Endothelial cell of umbilical vein (primary cell): ENCODE results near the gene ETNK1. TPM values are rescaled to one million over a fixed set of nuclear protein-coding genes. Genes with fewer than 3 reads are reported as not detected.

ENCODE experiments used
- BruUV-seq: library from RNA; stranded (reverse); fragments of 400-500 nt; replicated peaks from 2 replicates; lab custom pipeline; 2021; lab: Mats Ljungman, UMichigan
- CTCF ChIA-PET: fragments of 300-600, 350-600 bp; sonication (Branson Sonifier 250); formaldehyde crosslinking; loops from one replicate; lab custom pipeline; 2021; ENCODE audit warnings: antibody characterized with exemption, inconsistent platforms; lab: Charles Lee
- POLR2A ChIA-PET: fragments of 300-600, 350-600 bp; sonication (Branson Sonifier 250); formaldehyde crosslinking; loops from one replicate; lab custom pipeline; 2021; ENCODE audit warnings: antibody characterized with exemption, inconsistent platforms; lab: Charles Lee
- DNase-seq: peaks from one replicate; pipeline ENCODE4 v3.0.0-alpha.2; 2011; ENCODE audit warnings: low read depth, low spot score
- FAIRE-seq: peaks from 2 replicates; lab custom pipeline; 2011; peaks lifted over from hg19 to GRCh38; lab: Jason Lieb, UNC
- H2AFZ ChIP-seq: 2 replicates; pipeline ENCODE4 v1.6.0; 2012; ENCODE audit warnings: low read depth, low read length, control low read depth, inconsistent platforms
- H3K27ac ChIP-seq: 2 replicates; pipeline ENCODE4 v1.5.1; 2011; ENCODE audit warnings: low read depth, mild to moderate bottlenecking, control low read depth, low read length, moderate library complexity; ENCODE audit not compliant: insufficient read depth
- H3K27me3 ChIP-seq, 2 experiments: 2 replicates each; pipeline versions ENCODE4 v1.6.0 to v1.6.1; 2011; ENCODE audit warnings: low read length in 2 of 2, mixed read lengths in 1 of 2; ENCODE audit not compliant: control insufficient read depth in 2 of 2, insufficient read depth in 2 of 2
- H3K36me3 ChIP-seq, 2 experiments: 2 replicates in 1 of 2; 3 replicates in 1 of 2; pipeline ENCODE4 v1.5.1; 2011; ENCODE audit warnings: low read length in 2 of 2, mild to moderate bottlenecking in 1 of 2, moderate library complexity in 1 of 2; ENCODE audit not compliant: control insufficient read depth in 2 of 2, insufficient read depth in 2 of 2; ENCODE audit errors: extremely low read depth in 1 of 2
- H3K4me1 ChIP-seq: 3 replicates; pipeline ENCODE4 v1.5.1; 2011; ENCODE audit warnings: mild to moderate bottlenecking, low read length; ENCODE audit not compliant: control insufficient read depth, insufficient read depth; ENCODE audit errors: extremely low read depth
- H3K4me2 ChIP-seq: 2 replicates; pipeline ENCODE4 v1.6.1; 2011; ENCODE audit warnings: low read length, control low read depth, mixed read lengths; ENCODE audit not compliant: insufficient read depth
- H3K4me3 ChIP-seq, 3 experiments: fragments of 200-600 bp in 1 of 3; sonication (generic), shearing (Covaris generic) in 1 of 3; replicated peaks in 1 of 3; 2 replicates each; pipeline ENCODE4 v1.5.1; 2011 to 2016; ENCODE audit warnings: control low read depth in 3 of 3, low read length in 3 of 3, mild to moderate bottlenecking in 2 of 3, inconsistent platforms in 1 of 3, low read depth in 1 of 3, moderate library complexity in 1 of 3; ENCODE audit not compliant: insufficient read depth in 1 of 3
- H3K79me2 ChIP-seq: 2 replicates; pipeline ENCODE4 v1.6.0; 2012; ENCODE audit warnings: low read length, inconsistent platforms; ENCODE audit not compliant: control insufficient read depth, insufficient read depth
- H3K9ac ChIP-seq: replicated peaks from 2 replicates; pipeline ENCODE3; 2011; ENCODE audit warnings: low read length, control low read depth; ENCODE audit not compliant: insufficient read depth; ENCODE audit errors: extremely low read depth
- H3K9me1 ChIP-seq: replicated peaks from 3 replicates; pipeline ENCODE4 v1.6.0; 2011; ENCODE audit warnings: mild to moderate bottlenecking, low read length; ENCODE audit not compliant: control insufficient read depth, insufficient read depth; ENCODE audit errors: extremely low read depth
- H3K9me3 ChIP-seq: replicated peaks from 2 replicates; pipeline ENCODE4 v1.5.1; 2012; ENCODE audit warnings: low read length, inconsistent platforms; ENCODE audit not compliant: control insufficient read depth, insufficient read depth
- H4K20me1 ChIP-seq: replicated peaks from 2 replicates; pipeline ENCODE3; 2011; ENCODE audit warnings: mild to moderate bottlenecking, low read length; ENCODE audit not compliant: control insufficient read depth, insufficient read depth; ENCODE audit errors: extremely low read depth
- EZH2 ChIP-seq: IDR thresholded peaks from 2 replicates; pipeline ENCODE4 v1.6.1; 2012; ENCODE audit warnings: borderline replicate concordance, low read depth, mild to moderate bottlenecking, moderate library complexity, low read length, inconsistent platforms; ENCODE audit not compliant: severe bottlenecking
- FOS ChIP-seq: IDR thresholded peaks from 2 replicates; pipeline ENCODE4 v1.6.1; 2011; ENCODE audit warnings: mild to moderate bottlenecking, low read length, moderate library complexity, borderline replicate concordance; ENCODE audit not compliant: insufficient read depth
- GATA2 ChIP-seq: IDR thresholded peaks from 2 replicates; pipeline ENCODE4 v1.7.0; 2011; ENCODE audit warnings: low read depth, mild to moderate bottlenecking, moderate library complexity, mixed read lengths, low read length; ENCODE audit not compliant: insufficient read length, insufficient read depth
- JUN ChIP-seq: IDR thresholded peaks from 2 replicates; pipeline ENCODE4 v1.6.1; 2011; ENCODE audit warnings: borderline replicate concordance, low read depth; ENCODE audit not compliant: insufficient read length, insufficient read depth
- MYC ChIP-seq: IDR thresholded peaks from one replicate; pipeline ENCODE4 v1.6.1; 2011; ENCODE audit warnings: mild to moderate bottlenecking, low read depth, low read length
- POLR2A ChIP-seq: IDR thresholded peaks from 2 replicates; pipeline ENCODE4 v1.6.1; 2012; ENCODE audit warnings: low read depth, mild to moderate bottlenecking, control low read depth, low read length
- POLR2AphosphoS5 ChIP-seq: IDR thresholded peaks from 2 replicates; pipeline ENCODE4 v1.6.1; 2012; ENCODE audit warnings: low read depth, mild to moderate bottlenecking, control low read depth, low read length, moderate library complexity; ENCODE audit not compliant: insufficient read depth
- dilution Hi-C: fragments of 300-500 bp; cut with MboI; formaldehyde crosslinking; loops from one replicate; pipeline ENCODE4 v1.15.0; 2019; ENCODE audit warnings: low sequenced_read_pairs; ENCODE audit not compliant: extremely low pct_ligation_motif_present
- intact Hi-C: fragments of 100-400 bp; cut with micrococcal nuclease; formaldehyde crosslinking; loops from one replicate; pipeline ENCODE4 v1.10.0; 2022
- polyA plus RNA-seq, 4 experiments: library from polyadenylated mRNA; depleted of rRNA in 3 of 4; stranded (reverse) in 3 of 4; unstranded in 1 of 4; fragments of >200 nt; gene quantifications; 2 replicates each; pipeline versions ENCODE4 v1.2.1 to v1.2.3, GENCODE V29; 2011 to 2012; ENCODE audit warnings: missing spikeins in 1 of 4
- total RNA-seq: library from RNA; stranded (reverse); gene quantifications from 2 replicates; pipeline ENCODE4 v1.2.3, GENCODE V29; 2021
- TF ChIP-seq, protein P1 (sequence below), 2 donors: IDR thresholded peaks; 1 replicate in 1 of 2; 2 replicates in 1 of 2; pipeline ENCODE4 v1.5.1; 2011; ENCODE audit warnings: low read length in 2 of 2, mild to moderate bottlenecking in 2 of 2, moderate library complexity in 2 of 2, control low read depth in 1 of 2, inconsistent platforms in 1 of 2, low read depth in 1 of 2; ENCODE audit not compliant: insufficient read depth in 1 of 2; ENCODE audit errors: extremely low read depth in 1 of 2
- TF ChIP-seq, protein P2 (sequence below): IDR thresholded peaks from 2 replicates; pipeline ENCODE4 v1.6.1; 2011; ENCODE audit not compliant: insufficient read depth, insufficient read length

Gene ETNK1
- total and polyA plus RNA-seq, 2 donors (not counting 3 experiments of a cell fraction or from before 2014, with no cell fraction given), result 11.4 to 68.4 TPM

DNA sequence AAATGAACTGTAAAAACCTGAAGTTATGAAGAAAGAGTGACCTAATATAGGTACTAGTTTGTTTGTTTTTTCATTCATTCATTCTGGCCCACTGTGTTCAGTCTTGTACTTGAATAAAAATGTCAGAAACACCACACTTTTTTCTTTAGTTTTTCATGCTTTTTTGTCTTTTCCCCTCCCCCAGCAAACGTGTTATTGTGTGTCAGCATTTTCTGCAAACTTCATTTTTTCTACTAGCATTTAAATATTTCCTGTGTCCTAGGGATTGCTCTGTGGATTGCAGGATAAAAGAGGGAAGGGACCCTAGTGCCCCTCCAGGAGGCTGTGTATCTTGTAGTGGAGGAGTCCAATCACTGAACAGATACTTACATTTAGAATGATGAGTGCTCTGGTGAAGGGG lies 42.2 kb downstream of the ETNK1 start:
- Histone ChIP-seq H3K36me3 (peaks cover 0 to 9% of the 10 kb centered on the region in 2 experiments), H3K79me2 (no peaks in the 10 kb centered on the region), H2AFZ (no peak overlapping the region), H4K20me1 (no peaks in the 10 kb centered on the region), H3K27ac (no peak overlapping the region), H3K4me2 (no peak overlapping the region), H3K4me1 (no peaks in the 10 kb centered on the region), H3K9me1 (no peaks in the 10 kb centered on the region), H3K9ac (no peak overlapping the region), H3K27me3 (no peaks in the 10 kb centered on the region), H3K4me3 (no peak overlapping the region), H3K9me3 (no peaks in the 10 kb centered on the region)
- no peak for FAIRE-seq
- CTCF ChIA-PET, result interaction anchor here (1.0 to 2.2 kb wide), 2 partner anchors 14 to 17 kb away, joined by 3 to 12 read pairs; no protein-coding TSS in a partner anchor
- intact Hi-C loops (no loop called here), dilution Hi-C loops (no loop called here)
- BruUV-seq, result no TSS peak
- POLR2A ChIA-PET, result no interaction called here
- DNase-seq, result no peak
- TF ChIP-seq, protein P1, sequence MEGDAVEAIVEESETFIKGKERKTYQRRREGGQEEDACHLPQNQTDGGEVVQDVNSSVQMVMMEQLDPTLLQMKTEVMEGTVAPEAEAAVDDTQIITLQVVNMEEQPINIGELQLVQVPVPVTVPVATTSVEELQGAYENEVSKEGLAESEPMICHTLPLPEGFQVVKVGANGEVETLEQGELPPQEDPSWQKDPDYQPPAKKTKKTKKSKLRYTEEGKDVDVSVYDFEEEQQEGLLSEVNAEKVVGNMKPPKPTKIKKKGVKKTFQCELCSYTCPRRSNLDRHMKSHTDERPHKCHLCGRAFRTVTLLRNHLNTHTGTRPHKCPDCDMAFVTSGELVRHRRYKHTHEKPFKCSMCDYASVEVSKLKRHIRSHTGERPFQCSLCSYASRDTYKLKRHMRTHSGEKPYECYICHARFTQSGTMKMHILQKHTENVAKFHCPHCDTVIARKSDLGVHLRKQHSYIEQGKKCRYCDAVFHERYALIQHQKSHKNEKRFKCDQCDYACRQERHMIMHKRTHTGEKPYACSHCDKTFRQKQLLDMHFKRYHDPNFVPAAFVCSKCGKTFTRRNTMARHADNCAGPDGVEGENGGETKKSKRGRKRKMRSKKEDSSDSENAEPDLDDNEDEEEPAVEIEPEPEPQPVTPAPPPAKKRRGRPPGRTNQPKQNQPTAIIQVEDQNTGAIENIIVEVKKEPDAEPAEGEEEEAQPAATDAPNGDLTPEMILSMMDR (IDR thresholded peaks at IDR 0.05; ENCODE audit: extremely low read depth in 1 of 2, insufficient read depth in 1 of 2, low read depth in 1 of 2, low read length in 2 of 2), result no peak
- TF ChIP-seq POLR2AphosphoS5 (no peak), POLR2A (no peak), JUN (no peak), EZH2 (no peak), FOS (no peak), MYC (no peak), GATA2 (no peak)
- TF ChIP-seq, protein P2, sequence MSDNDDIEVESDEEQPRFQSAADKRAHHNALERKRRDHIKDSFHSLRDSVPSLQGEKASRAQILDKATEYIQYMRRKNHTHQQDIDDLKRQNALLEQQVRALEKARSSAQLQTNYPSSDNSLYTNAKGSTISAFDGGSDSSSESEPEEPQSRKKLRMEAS, result no peak
